Measurements from ENCODE around the gene ZNF287. TPM values are rescaled to one million over a fixed set of nuclear protein-coding genes. Genes with fewer than 3 reads are reported as not detected.
"Not testable (repeated sequence)": the region's sequence is repeated elsewhere in the genome, so short reads cannot be mapped to it uniquely, and the experiment has no call there.

The ZNF287 gene
- total and polyA plus RNA-seq, 2 of the 8 experiments (the other 6 are each of a cell fraction or from before 2014, with no cell fraction given): 1.7 to 5.6 TPM

- H3K18ac ChIP-seq (ENCODE audit: extremely low read depth, low read length); H2AFZ ChIP-seq (ENCODE audit: low read length); H3K9ac ChIP-seq (replicated peaks in 1 of 4; ENCODE audit: extremely low read depth in 1 of 4, low read depth in 3 of 4, low read length in 3 of 4); H2AK5ac ChIP-seq (ENCODE audit: low read depth, low read length); H4K91ac ChIP-seq (replicated peaks; ENCODE audit: insufficient read length, low read length); H3K4me2 ChIP-seq (ENCODE audit: insufficient read depth in 1 of 2, low read depth in 2 of 2, low read length in 2 of 2); H3K4ac ChIP-seq (replicated peaks; ENCODE audit: insufficient read length, low read depth, low read length); H2BK15ac ChIP-seq (ENCODE audit: low read length); H3K4me1 ChIP-seq (replicated peaks in 1 of 4; ENCODE audit: control insufficient read depth in 3 of 4, insufficient read depth in 4 of 4, low read length in 3 of 4); H3K56ac ChIP-seq (replicated peaks; ENCODE audit: insufficient read length, low read depth, low read length); H3K27ac ChIP-seq (ENCODE audit: low read depth, low read length); H2BK5ac ChIP-seq (ENCODE audit: low read depth, low read length); H2BK12ac ChIP-seq (ENCODE audit: low read depth, low read length); H3K79me2 ChIP-seq (ENCODE audit: control insufficient read depth in 1 of 2, insufficient read depth in 2 of 2, low read length in 2 of 2); H3K27me3 ChIP-seq (replicated peaks in 1 of 4; ENCODE audit: control insufficient read depth in 3 of 4, extremely low read depth in 1 of 4, insufficient read depth in 3 of 4, low read length in 3 of 4); DNase-seq (ENCODE audit: low read depth in 1 of 2, low spot score in 2 of 2); H3K14ac ChIP-seq (ENCODE audit: insufficient read length); H2BK120ac ChIP-seq (replicated peaks; ENCODE audit: low read depth, low read length); H3K79me1 ChIP-seq (ENCODE audit: low read depth, low read length); H3K23me2 ChIP-seq (ENCODE audit: low read depth, low read length); FAIRE-seq; H3K36me3 ChIP-seq (ENCODE audit: control insufficient read depth in 2 of 4, insufficient read depth in 4 of 4, low read length in 3 of 4); H4K20me1 ChIP-seq (replicated peaks in 1 of 2; ENCODE audit: control insufficient read depth in 1 of 2, insufficient read depth in 2 of 2, low read length in 2 of 2); H3K4me3 ChIP-seq (ENCODE audit: extremely low read depth in 1 of 4, insufficient read depth in 2 of 4, low read depth in 3 of 4, low read length in 4 of 4); H2BK20ac ChIP-seq (ENCODE audit: low read length); H4K5ac ChIP-seq (ENCODE audit: insufficient read length, low read depth, low read length); H3K23ac ChIP-seq (ENCODE audit: insufficient read length); H4K8ac ChIP-seq (ENCODE audit: extremely low read depth, insufficient read depth, low read length); H3K9me3 ChIP-seq (ENCODE audit: insufficient read depth in 2 of 2, low read depth in 1 of 2, low read length in 1 of 2): not testable (repeated sequence)
- POLR2A ChIA-PET (ENCODE audit: partially characterized antibody): interaction anchor here (0.9 to 1.2 kb wide), 3 partner anchors 10 to 85 kb away, joined by 3 read pairs; no protein-coding TSS in a partner anchor
- CTCF ChIA-PET (ENCODE audit: partially characterized antibody): interaction anchor here (0.6 to 34.1 kb wide), 14 partner anchors 9 to 317 kb away, joined by 3 to 941 read pairs (median 3); no protein-coding TSS in a partner anchor
- TF ChIP-seq CTCF (IDR thresholded peaks at IDR 0.05; ENCODE audit: control extremely low read depth in 1 of 3, insufficient read depth in 1 of 3, low read depth in 1 of 3, low read length in 3 of 3): peak in 2 of 3 experiments; percentile 2 to 28; a peak in 2 of 4 replicates
- 91% methylated on average over 6 of the region's 6 CpGs; no CpG with 5 or more reads in 1 of the 2 experiments for WGBS, 2 experiments (ENCODE audit: extremely low coverage in 1 of 2, insufficient coverage in 1 of 2, insufficient read length in 1 of 2, insufficient replicate concordance in 2 of 2, low coverage in 1 of 2, low lambda C conversion rate in 2 of 2, missing lambda C conversion rate in 1 of 2)
These were observed 43.4 kb downstream of the ZNF287 start for GRCh38 chr17:16525556-16525955.
